DND-41 (cell line): ENCODE results near the gene MAPKAPK2.

Experiments used
- EZH2 ChIP-seq: IDR thresholded peaks from 3 replicates; pipeline ENCODE4 v1.6.1; 2012; ENCODE audit warnings: borderline replicate concordance, low read depth, mild to moderate bottlenecking, moderate library complexity, low read length, inconsistent platforms; ENCODE audit not compliant: severe bottlenecking
- TF ChIP-seq, protein P1 (sequence below): IDR thresholded peaks from 2 replicates; pipeline ENCODE4 v1.5.1; 2012; ENCODE audit warnings: borderline replicate concordance, low read length, moderate library complexity, mild to moderate bottlenecking; ENCODE audit not compliant: poor library complexity, severe bottlenecking; ENCODE audit errors: extremely low read depth

DNA sequence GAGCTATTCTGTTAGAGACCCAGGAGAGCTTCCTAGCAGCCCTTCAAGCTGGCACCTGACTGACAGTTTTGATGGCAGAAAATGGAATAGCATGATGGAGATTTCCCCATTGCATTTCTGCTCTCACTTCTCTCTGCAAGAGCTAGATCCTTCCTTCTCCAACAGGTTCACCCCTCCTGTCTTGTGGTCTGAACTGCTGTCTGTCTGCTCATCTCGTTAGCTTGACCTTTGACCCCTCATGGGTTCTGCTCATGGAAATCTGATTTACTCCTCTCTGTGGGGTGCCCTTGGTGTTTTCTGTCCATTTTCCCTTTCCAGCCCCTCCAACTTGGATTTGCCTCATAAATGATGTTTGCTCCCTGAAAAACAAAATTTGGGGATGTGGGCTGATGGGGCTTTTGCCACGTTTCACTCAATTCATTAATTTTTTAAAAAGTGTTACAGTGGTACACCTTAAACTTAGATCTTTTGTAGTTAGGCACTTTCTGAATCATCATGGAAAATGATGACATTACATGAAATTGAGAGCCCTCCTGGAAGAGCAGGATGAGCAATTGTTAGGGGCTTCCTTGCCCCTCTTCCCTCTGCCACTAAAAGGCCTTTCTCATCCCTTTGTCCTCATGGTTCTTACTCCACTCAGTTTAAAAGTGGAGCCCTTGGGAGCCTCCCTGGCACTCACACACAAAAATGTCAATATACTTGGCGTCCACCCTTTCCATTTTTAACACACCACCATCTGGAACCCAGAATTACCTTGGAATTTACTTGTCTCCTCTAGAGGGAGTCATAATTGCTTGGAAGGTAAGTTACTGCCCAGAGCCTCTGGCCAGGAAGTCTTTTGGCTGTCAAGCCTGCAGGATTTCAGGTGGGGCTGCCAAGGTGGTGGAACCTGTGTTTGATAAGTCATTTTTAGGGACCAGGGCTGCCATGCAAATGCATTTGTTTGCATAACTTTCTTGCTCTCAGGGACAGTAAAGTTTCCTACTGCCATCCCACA is 54.0 kb downstream of the MAPKAPK2 start:
- TF ChIP-seq, protein P1, sequence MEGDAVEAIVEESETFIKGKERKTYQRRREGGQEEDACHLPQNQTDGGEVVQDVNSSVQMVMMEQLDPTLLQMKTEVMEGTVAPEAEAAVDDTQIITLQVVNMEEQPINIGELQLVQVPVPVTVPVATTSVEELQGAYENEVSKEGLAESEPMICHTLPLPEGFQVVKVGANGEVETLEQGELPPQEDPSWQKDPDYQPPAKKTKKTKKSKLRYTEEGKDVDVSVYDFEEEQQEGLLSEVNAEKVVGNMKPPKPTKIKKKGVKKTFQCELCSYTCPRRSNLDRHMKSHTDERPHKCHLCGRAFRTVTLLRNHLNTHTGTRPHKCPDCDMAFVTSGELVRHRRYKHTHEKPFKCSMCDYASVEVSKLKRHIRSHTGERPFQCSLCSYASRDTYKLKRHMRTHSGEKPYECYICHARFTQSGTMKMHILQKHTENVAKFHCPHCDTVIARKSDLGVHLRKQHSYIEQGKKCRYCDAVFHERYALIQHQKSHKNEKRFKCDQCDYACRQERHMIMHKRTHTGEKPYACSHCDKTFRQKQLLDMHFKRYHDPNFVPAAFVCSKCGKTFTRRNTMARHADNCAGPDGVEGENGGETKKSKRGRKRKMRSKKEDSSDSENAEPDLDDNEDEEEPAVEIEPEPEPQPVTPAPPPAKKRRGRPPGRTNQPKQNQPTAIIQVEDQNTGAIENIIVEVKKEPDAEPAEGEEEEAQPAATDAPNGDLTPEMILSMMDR = peak; percentile 55
- no peak for TF ChIP-seq EZH2
